Hepatic stellate cell (primary cell): Measurements from ENCODE around the gene PPP2R5B.

Experiments used
- DNase-seq: peaks from one replicate; pipeline ENCODE4 v3.0.0; 2011; ENCODE audit warnings: low spot score

Gene PPP2R5B

GRCh38 chr11:64923944-64924909 is at the start of gene PPP2R5B:
PPP2R5B (plus strand) TSS chr11:64924689; CDS start chr11:64925735, 1,046 bp downstream.
- peak; percentile 99 for DNase-seq

- no peak for DNase-seq
Observed at GRCh38 chr11:64875369-64876228, 48.9 kb upstream of the PPP2R5B start.

- no peak for DNase-seq
Observed at GRCh38 chr11:64876229-64876750, 48.2 kb upstream of the PPP2R5B start.

GRCh38 chr11:64876835-64877341 is 47.6 kb upstream of the PPP2R5B start:
- DNase-seq, result peak; percentile 77

GRCh38 chr11:64877390-64878222 is 46.9 kb upstream of the PPP2R5B start:
- DNase-seq, result no peak

- no peak for DNase-seq
Observed at GRCh38 chr11:64878223-64878493, 46.3 kb upstream of the PPP2R5B start.

- DNase-seq, result peak; percentile 98
Observed at GRCh38 chr11:64878494-64879243, 45.8 kb upstream of the PPP2R5B start, which contains the start of gene EHD1. EHD1 (minus strand) TSS chr11:64878621; CDS start chr11:64878464, 157 bp downstream.

- no peak for DNase-seq
Observed at GRCh38 chr11:64879244-64879900, 45.1 kb upstream of the PPP2R5B start.

- DNase-seq, result no peak
Observed at GRCh38 chr11:64880240-64881001, 44.1 kb upstream of the PPP2R5B start.

- no peak for DNase-seq
Observed at GRCh38 chr11:64881476-64881875, 43.0 kb upstream of the PPP2R5B start.

- no peak for DNase-seq
Observed at GRCh38 chr11:64882243-64882642, 42.2 kb upstream of the PPP2R5B start.

GRCh38 chr11:64883575-64883974 is 40.9 kb upstream of the PPP2R5B start:
- no peak for DNase-seq

GRCh38 chr11:64884019-64884418 is 40.5 kb upstream of the PPP2R5B start:
- no peak for DNase-seq

GRCh38 chr11:64885367-64886286 is 38.9 kb upstream of the PPP2R5B start:
- peak; percentile 66 for DNase-seq

GRCh38 chr11:64887234-64887756 is 37.2 kb upstream of the PPP2R5B start:
- DNase-seq, result no peak

GRCh38 chr11:64887757-64888405 is 36.6 kb upstream of the PPP2R5B start:
- peak; percentile 83 for DNase-seq

- DNase-seq, result no peak
Observed at GRCh38 chr11:64888406-64888728, 36.1 kb upstream of the PPP2R5B start.
